Measurements from ENCODE around the gene SSR4.
"Not testable (repeated sequence)": the region's sequence is repeated elsewhere in the genome, so short reads cannot be mapped to it uniquely, and the experiment has no call there.

The SSR4 gene

DNA sequence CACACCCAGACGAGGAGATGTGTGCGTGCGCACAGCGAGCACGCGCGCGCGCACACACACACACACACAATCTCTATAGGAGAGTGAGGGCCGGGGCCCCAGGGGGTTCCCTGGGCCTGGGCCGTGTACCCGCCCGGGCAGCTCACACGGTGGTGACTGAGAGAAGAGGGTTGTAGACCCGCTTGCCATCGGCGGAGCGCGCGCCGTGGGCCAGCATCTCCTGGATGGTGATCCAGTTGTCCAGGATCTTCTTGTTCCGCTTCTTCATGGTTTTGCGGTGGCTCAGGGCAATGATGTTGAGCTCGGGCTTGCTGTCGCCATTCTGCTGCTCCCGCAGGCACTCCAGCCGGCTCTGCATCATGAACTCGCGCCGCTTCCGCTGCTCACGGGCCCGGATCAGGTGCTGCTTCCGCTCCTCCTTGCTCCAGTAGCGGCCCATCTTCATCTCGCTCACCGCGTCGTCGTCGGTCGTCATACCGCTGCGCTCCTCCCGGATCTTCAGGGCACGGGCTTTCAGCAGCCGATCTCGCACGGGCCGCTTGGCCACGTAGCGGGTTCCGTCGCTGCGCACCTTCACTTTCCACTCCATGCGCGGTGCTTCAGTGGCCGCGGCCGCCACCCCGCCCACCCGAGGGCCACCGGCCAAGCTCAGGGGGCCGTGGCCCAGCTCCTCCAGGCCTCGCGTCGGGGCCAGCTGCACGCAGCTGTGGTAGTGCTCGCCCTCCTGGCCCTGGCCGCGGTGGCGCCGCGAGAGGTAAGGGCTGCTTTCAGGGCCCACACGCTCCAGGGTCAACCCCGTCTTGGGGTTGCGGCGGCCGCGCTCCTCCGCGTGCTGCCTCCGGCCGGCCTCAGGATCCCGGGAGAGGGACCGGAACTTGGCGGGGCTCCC lies 9.0 kb downstream of the SSR4 start:
- DNase-seq (ENCODE audit: low read depth in 3 of 3, low spot score in 1 of 3): no peak

DNA sequence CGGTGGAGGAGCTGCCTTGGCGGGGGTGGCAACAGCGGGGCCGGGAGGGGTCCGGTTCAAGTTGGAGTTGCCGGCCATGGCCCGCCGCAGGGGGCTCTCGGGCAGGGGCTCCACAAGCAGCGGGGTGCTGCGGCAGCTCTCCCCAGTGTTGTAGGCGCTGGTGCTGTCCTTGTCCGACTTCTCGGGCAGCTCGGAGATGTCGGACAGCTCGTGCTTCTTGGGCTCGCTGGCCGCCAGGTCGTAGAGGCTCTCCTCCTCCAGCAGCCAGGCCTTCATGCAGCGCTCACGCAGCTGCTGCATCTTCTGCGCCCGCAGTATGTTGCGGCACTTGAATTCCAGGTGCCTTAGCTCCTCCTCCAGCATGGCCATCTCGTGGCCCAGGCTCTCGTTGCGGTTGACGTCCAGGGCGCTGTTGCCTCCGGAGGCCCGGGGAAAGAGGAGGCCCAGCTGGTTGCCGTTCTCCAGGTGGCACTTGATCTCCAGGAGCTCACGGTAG lies 9.7 kb downstream of the SSR4 start:
- DNase-seq (ENCODE audit: low read depth in 3 of 3, low spot score in 1 of 3): no peak

DNA sequence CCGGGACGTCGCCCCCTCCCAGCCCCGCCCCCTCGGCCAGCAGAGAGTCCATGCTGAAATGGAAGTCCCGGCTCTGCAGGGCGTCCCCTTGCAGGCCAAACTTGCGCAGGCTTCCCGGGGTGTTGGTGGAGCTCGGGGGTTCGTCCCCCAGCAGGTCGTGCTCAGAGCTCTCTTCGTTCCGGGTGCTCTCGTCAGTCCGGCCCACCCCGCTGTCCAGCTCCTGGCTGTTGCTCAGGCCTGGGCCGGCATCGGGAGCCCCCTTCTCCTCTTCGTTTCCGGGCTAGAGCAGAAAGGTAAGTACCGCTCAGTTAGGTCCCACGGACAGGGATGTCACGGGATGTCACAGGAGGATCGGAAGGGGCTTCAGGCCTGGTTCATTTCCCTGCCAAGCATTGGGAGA lies 10.2 kb downstream of the SSR4 start:
- DNase-seq (ENCODE audit: low read depth in 3 of 3, low spot score in 1 of 3): no peak

DNA sequence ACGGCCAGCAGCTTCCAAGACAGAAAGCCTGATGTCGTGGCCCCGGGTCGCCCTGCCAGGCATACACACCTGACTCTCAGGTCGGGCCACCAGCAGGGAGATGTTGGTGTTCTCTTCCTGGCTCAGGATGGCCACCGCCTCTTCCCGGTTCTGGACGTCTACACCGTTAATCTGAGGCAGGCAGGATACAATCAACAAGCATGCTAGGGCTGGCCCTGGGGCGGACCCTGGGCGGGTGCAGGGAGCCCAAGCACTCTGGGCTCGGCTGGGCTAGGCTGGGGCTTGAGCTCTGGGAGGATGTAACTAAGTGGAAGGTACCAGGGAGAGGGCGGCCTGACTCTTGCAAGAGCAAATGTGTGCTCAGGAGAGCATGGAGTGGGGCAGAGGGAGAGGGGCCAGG lies 11.0 kb downstream of the SSR4 start:
- DNase-seq (ENCODE audit: low read depth in 3 of 3, low spot score in 1 of 3): no peak

DNA sequence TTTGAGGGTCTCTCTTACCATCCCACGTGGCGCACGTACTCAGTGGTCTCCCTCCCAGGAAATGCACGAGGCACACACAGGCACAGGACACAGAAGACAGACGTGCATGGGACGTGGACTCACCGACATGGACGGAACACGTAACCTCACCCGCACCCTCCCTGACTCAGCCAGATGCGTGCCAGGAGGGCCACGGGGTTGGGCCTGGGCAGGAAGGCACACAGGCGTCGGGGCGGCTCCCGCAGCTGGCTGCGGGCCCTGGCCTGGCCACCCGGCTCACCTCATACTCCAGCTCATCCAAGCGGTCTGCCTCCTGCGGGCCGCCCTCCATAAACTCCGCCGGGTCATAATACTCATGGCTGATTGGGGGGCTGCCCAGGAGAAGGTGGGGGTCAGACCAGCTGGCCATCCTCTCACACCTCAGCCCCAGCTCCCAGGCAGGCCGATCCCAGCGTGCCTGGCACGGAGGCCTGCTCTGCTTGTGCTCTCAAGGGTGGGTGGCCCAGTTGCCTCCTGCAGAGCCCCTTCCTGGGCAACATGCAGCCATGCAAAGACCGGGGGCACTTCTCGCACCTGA lies 12.6 kb downstream of the SSR4 start:
- DNase-seq (ENCODE audit: low read depth in 3 of 3, low spot score in 1 of 3): no peak

DNA sequence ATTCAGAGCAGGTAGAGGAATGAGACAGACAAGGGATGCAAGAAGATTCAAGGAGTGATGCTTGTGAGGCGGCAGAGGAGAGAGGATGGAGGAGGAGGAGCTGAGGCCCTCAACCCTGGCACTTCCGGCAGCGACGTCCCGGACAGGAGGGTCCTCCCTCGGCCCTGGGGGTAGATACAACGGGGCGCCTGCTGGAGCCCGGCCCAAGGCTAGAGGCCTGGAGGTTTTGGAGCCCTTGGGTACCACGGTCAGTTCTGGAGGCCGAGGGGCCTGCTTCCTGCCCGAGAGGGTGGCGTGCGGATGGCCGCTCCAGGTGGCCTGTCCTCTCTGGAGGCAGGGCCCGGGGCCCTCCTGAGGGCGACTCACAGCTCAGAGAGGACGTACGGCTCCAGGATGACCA lies 13.5 kb downstream of the SSR4 start:
- no peak for DNase-seq (ENCODE audit: low read depth in 3 of 3, low spot score in 1 of 3)

DNA sequence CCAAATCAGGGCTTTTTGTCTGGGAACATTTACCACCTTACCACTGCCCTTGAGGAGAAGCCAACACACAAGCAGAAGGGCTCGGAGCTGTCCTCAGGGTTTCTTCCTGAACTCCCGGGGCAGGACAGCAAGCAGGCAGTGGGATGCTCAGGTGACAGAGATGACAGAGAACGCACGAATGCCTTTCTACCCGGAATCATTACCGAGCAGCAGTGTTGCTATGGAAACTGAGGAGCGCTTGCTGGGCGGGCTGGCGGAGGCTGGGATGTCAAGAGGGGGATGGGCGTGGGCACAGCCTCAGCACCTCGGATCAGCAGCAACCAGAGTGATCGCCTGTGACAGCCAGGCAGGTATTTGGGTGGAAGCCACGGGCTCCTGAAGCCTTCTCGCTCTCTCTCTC lies 17.8 kb downstream of the SSR4 start:
- no peak for DNase-seq (ENCODE audit: low read depth in 3 of 3, low spot score in 1 of 3)

DNA sequence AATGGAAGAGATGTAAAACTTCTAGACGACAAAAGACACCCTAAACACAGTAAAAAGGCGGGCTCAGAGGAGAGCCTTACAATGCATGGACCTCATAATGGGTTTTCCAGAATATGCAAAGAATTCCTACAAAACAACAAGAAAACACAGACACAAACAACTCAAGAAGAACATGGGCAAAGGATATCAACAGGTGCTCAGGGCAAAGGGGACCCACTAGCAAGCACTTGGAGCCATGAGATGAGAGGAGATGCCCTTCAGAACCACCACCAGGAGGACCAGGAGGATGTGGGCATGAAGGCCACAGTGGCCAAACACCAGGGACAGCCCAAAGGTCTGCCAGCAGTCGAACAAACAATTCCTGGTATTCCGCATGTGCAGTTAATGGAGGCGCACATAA lies 18.7 kb downstream of the SSR4 start:
- DNase-seq (ENCODE audit: low read depth in 3 of 3, low spot score in 1 of 3): no peak

DNA sequence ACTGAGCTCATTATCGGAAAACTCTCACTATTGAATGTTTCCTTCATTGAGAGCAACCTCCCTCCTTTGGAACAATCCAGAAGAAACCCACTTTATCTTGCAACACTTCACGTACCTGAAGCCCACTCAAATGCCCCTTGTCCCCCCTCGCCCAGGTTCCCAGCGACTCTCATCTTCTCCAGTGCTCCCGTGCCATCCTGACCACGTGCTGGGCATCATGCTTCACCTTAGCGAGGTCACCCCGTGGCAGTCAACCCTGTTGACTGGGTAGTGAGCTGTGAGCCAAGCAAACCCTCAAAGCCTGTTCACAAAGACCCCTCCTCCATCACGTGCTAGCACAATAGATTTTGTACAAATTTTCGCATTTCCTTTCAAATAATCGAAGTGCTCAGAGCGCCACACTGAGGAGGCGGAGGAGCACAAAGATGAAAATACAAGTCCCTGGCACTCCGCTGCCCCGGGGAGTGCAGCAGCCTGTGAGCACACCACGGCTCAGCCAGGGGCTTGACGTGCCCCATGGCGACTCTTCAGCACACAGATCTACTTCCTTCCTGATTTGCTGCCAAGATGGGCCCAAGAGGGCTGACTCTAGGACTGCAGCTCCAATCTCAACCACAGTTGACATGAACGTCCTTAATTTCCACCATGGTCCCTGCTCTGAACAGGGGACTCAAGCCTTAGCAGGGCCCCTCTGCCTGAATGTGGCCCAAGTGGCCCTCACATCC lies 20.3 kb downstream of the SSR4 start:
- no peak for DNase-seq (ENCODE audit: low read depth in 3 of 3, low spot score in 1 of 3)

DNA sequence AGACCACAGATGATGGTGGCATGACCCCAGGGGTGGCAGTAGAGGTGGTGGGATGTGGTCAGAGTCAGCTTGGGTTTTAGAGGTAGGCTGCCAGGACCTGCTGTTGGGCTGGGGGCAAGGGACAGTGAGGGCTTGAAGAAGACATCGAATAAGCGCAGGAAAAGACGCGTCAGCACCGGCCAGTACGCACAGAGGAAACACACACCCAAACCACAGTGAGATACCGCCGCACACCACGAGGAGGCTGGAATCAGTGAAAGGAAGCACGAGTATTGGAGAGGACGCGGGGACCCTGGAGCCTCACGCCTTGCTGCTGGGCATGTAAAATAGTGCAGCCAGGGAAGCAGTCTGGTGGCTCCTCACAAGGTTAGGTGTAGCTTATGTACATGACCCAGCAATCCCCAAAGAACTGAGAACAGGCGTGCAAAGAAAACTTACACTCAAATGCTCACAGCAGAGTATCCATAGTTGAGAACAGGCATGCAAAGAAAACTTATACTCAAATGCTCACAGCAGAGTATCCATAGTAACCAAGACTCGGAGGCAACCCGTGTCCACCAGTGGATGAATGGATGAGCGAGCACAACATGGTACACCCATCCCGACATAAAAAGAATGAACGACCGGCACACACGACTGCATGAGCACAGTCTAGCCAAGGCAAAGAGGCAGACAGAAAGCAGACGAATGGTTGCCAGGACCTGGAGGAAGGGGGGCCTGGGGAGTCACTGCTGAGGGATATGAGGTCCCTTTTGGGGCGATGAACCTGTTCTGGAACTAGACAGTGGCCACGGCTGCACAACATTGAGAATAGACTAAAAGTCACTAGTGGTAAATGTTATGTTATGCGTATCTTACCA lies 22.6 kb downstream of the SSR4 start:
- no peak for DNase-seq (ENCODE audit: low read depth in 3 of 3, low spot score in 1 of 3)

DNA sequence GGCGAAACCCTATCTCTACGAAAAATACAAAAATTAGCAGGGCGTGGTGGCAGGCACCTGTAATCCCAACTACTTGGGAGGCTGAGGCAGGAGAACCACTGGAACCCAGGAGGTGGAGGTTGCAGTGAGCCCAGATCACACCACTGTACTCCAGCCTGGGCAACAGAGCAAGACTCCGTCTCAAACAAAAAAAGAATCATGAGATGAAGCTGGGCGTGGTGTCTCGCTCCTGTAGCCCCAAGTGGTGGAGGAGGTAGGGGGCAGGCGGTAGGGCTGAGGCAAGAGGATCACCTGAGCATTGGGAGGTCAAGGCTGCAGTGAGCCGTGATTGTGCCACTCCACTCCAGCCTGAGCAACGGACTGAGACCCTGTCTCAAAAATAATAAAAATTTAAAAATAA lies 23.6 kb downstream of the SSR4 start:
- DNase-seq (ENCODE audit: low read depth in 3 of 3, low spot score in 1 of 3): not testable (repeated sequence)

DNA sequence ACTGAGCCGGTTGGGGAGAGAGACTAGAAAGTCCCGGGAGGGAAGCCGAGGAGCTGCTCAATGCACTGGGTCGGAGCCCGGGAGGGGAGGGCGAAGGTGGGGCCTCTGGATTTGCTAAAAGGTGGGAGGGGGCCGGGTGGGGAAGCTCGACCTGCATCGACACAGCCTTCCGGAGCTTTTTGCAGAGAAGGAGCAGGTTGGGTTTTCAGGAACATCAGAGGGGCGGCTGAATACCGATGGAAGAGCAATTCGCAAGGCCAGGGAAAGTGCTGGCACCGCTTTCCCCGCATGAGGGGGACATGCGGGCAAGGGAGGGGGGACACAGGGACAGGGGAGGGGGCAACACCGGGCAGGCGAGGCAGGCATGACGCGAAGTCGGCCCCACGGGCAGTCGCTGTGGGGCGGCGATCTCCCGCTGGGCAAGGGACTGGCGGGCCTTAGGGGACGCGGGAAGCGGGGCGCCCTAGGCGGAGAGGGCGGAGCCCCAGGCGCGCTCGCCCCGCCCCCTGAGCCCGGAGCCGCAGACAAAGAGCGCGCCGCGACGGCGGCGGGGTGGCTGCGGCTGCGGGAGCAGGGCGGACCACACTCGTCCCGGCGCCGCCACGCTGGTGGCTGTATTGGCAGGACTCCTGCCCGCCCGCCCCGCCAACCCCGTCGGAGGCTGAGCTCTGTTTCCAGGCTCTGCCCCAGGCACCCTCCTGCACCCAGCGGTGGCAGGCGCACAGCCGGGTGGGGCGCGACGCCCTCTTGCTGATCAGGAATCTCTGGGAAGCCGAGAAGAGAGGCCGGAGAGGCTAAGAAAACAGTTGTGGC lies 24.3 kb downstream of the SSR4 start:
- DNase-seq (ENCODE audit: low read depth in 3 of 3, low spot score in 1 of 3): peak in 2 of 3 donors; percentile 18 to 43

DNA sequence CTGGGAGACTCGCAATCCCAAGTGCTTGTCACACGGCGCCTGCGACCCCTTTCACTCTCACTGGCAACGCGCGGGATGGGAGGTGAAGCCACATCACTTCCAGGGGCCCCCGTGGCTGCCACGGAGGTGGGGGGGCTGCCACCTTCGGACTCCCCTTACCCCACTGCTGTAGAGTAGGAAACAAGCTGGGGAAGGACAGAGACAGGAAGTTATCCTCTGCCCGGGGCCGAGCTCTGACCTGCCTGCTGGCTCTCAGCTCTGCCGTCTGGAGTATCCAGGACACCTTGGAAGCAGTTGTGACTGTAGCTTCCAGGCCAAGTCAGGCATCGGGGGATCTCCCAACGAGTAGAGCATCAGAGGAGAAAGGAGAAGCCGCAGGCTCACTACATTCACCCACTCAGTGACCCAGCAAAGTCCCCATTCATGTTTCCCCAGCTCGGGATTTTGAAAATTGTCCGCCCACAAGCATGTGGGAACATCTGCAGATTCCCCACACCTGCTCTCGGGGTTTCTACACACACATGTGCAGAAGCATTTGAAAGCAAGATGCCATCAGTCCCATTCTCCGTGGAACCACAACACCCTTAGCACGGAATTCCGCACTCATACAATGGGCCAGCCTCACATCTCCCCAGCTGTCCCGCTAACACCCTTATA lies 25.0 kb downstream of the SSR4 start:
- no peak for DNase-seq (ENCODE audit: low read depth in 3 of 3, low spot score in 1 of 3)

DNA sequence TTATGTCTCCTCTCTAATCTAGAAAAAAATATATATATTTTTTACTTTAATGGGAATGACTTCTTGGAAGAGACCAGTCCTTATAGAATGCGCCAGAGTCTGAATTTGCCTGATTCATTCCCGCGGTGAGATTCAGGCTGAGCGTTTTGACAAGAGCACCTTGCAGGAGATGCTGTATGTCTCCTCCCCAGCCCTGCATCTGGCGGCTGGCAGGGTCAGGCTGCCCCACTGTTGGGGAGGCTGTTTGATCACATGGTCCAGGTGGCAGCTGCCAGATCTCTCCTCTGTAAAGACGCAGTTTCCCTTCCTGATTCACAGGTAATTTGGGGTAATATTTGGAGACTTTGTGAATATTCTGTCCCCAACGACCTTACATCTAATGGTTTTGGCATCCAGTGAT lies 26.1 kb downstream of the SSR4 start:
- DNase-seq (ENCODE audit: low read depth in 3 of 3, low spot score in 1 of 3): no peak

DNA sequence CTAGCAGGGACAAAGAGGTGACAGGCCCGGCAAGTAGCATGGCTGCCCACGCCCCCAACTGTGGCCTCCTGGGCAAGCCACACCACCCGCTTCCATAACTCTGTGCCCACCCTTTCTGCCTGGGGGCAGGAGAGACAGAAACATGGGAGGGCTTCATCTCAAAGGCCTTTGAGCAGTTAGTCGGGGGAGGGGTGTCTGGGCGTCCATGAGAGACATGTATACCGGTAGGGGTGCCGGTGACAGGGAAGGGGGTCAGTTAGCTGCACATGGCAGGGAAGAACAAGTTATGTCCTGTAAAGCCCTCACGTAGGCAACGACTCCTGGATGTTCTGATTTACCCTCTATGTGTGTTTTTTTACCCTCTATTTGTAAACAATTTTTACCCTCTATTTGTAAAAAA lies 26.6 kb downstream of the SSR4 start:
- no peak for DNase-seq (ENCODE audit: low read depth in 3 of 3, low spot score in 1 of 3)

DNA sequence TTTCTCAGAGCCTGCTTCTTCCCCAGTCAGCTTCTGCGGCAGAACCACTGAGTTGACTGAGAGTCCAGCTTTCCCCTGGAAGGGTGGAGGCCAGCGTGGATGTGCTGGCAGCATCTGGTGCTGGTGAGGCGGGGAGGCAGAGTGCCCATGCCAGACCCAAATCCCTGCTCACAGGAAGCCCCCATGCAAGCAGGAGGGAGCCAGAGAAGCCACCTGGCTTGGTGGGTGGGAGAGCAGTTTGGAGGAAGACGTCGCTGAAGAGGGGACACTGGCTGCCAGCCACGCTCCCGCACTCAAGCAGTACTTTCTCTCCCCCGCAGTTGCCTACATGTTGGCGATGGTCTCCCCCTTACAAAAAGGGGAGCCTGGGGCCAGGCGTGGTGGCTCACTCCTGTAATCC lies 29.9 kb downstream of the SSR4 start:
- no peak for DNase-seq (ENCODE audit: low read depth in 3 of 3, low spot score in 1 of 3)

DNA sequence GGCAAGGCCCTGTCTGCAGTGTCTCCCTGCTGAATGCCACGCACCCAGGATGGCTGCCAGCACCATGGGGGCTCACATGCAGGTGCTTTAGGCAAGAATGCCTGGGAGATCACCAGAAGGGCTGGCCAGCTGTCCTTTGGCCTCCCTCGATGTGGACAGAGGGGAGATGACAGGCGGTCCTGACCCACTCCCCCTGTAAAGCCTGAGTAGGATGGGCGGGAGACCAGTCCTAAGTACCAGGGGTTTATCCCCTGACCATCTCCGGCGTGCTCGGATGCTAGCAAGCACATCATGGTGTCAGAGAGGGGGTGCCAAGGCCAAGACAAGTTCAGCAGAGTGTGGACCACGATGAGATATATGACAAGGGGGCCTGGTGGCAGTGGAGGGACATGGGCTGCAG lies 30.6 kb downstream of the SSR4 start:
- DNase-seq (ENCODE audit: low read depth in 3 of 3, low spot score in 1 of 3): no peak

DNA sequence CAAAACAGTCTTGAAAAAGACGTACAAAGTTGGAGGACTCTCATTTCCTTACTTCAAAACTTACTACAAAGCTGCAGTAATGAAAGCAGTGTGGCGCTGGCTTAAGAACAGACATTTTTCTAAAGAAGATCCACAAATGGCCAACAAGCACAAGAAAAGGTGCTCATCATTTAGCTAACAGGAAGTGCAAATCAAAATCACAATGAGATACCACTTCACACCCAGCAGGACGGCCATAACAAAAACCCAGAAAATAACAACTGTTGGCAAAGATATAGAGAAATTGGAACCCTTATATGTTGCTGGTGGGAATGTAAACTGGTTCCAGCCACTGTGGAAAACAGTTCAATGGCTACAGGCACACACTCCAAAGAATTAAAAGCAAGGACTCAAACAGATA lies 32.5 kb downstream of the SSR4 start:
- no peak for DNase-seq (ENCODE audit: low read depth in 3 of 3, low spot score in 1 of 3)

DNA sequence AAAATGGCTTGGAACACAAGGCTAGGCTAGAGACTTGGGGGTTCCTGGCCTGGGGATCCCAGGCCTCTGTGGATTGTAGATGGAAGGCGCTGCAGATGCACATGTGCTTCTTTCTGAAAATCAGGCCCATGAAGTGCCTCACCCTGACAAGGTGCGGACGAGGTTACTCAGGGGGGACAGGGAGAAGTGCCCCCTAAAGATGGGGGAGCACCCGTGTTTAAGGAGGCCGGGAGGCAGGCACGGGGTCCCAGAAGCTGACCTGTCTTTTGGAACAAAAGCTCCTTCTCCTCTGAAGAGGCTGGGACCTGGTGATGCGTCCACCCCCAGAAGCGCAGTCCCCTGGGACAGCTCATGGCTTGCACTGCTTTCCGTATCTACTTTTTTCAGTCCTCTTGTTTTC lies 33.4 kb downstream of the SSR4 start:
- DNase-seq (ENCODE audit: low read depth in 3 of 3, low spot score in 1 of 3): no peak

DNA sequence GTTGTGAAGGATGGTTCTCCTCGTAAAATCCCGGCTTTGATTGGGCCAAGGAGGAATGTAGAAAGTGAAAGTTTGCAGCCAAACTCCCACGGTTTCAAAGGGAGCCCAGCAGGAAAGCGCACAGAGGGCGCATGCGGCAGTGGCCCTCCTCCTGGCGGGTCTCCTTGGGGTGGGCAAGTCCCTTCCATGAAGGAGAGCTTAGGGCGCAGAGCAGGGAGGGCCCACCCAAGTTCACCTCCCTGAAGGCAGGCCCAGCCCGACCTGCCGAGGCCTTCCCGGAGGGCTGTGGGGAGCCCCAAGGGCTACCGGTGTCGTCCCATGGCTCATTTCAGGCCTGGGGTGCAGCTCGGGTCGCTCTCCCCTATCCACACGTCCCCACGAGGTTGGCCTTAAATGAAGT lies 33.8 kb downstream of the SSR4 start:
- no peak for DNase-seq (ENCODE audit: low read depth in 3 of 3, low spot score in 1 of 3)
